Glutamatergic neuron (in vitro differentiated cells): ENCODE data around the gene STXBP5. TPM values are rescaled to one million over a fixed set of nuclear protein-coding genes. Genes with fewer than 3 reads are reported as not detected.
"Not testable (repeated sequence)": the region's sequence is repeated elsewhere in the genome, so short reads cannot be mapped to it uniquely, and the experiment has no call there.

Experiments
- DNase-seq: peaks from one replicate; pipeline ENCODE4 v3.0.0; 2022
- H3K27ac Mint-ChIP-seq: one replicate; pipeline ENCODE4 v1.8.0; 2020; ENCODE audit warnings: mild to moderate bottlenecking, mixed read lengths, inconsistent platforms; ENCODE audit not compliant: unreplicated experiment
- H3K27me3 Mint-ChIP-seq: one replicate; pipeline ENCODE4 v1.8.0; 2020; ENCODE audit warnings: mild to moderate bottlenecking, moderate library complexity, mixed read lengths, inconsistent platforms; ENCODE audit not compliant: unreplicated experiment
- H3K36me3 Mint-ChIP-seq: one replicate; pipeline ENCODE4 v1.8.0; 2020; ENCODE audit warnings: mild to moderate bottlenecking, mixed read lengths, inconsistent platforms; ENCODE audit not compliant: unreplicated experiment
- H3K4me1 Mint-ChIP-seq: one replicate; pipeline ENCODE4 v1.8.0; 2020; ENCODE audit warnings: mild to moderate bottlenecking, low read depth, mixed read lengths, inconsistent platforms; ENCODE audit not compliant: unreplicated experiment
- H3K4me3 Mint-ChIP-seq: one replicate; pipeline ENCODE4 v1.8.0; 2020; ENCODE audit warnings: mild to moderate bottlenecking, mixed read lengths, inconsistent platforms; ENCODE audit not compliant: unreplicated experiment
- H3K9me3 Mint-ChIP-seq: one replicate; pipeline ENCODE4 v1.8.0; 2020; ENCODE audit warnings: mild to moderate bottlenecking, moderate library complexity, mixed read lengths, inconsistent platforms; ENCODE audit not compliant: unreplicated experiment
- total RNA-seq: library from RNA; stranded (reverse); fragmentation: NEBNext Ultra II Directional; extraction: Animal tissue kit (Norgen Biotek cat#: 25700); gene quantifications from one replicate; pipeline ENCODE4 v1.2.1, GENCODE V29; 2021; ENCODE audit not compliant: unreplicated experiment
- TF ChIP-seq, protein P1 (sequence below): fragments of 200-600 bp; sonication (generic); IDR thresholded peaks from one replicate; pipeline ENCODE4 v1.5.0; 2021; ENCODE audit not compliant: partially characterized antibody, unreplicated experiment

The STXBP5 gene
- total RNA-seq, 1 donor from 2014 or later: 14.6 TPM

DNA sequence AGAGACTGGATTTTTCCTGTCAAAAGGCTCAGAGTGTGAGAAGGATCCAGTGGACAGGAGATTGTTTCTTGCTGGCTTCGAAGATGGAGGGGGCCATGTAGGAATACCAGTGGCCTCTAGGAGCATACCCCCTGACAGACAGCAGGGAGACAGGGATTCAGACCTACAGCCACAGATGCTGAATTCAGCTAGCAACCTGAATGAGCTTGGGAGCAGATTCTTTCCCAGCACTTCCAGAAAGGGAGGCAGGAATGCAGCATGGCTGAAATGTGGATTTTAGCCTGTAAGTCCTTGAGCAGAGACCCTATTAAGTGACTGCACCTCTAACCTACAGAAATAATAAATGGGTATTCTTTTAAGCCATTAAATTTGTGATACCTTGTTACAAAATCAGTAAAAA lies 44.6 kb downstream of the STXBP5 start:
- no peaks in the 10 kb centered on the region for H3K4me1 Mint-ChIP-seq
- H3K9me3 Mint-ChIP-seq: no peaks in the 10 kb centered on the region
- H3K27me3 Mint-ChIP-seq: no peaks in the 10 kb centered on the region
- no peak for DNase-seq
- H3K4me3 Mint-ChIP-seq: no peak overlapping the region
- H3K36me3 Mint-ChIP-seq: peaks cover 12% of the 10 kb centered on the region
- H3K27ac Mint-ChIP-seq: no peak overlapping the region
- TF ChIP-seq, protein P1, sequence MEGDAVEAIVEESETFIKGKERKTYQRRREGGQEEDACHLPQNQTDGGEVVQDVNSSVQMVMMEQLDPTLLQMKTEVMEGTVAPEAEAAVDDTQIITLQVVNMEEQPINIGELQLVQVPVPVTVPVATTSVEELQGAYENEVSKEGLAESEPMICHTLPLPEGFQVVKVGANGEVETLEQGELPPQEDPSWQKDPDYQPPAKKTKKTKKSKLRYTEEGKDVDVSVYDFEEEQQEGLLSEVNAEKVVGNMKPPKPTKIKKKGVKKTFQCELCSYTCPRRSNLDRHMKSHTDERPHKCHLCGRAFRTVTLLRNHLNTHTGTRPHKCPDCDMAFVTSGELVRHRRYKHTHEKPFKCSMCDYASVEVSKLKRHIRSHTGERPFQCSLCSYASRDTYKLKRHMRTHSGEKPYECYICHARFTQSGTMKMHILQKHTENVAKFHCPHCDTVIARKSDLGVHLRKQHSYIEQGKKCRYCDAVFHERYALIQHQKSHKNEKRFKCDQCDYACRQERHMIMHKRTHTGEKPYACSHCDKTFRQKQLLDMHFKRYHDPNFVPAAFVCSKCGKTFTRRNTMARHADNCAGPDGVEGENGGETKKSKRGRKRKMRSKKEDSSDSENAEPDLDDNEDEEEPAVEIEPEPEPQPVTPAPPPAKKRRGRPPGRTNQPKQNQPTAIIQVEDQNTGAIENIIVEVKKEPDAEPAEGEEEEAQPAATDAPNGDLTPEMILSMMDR: no peak

DNA sequence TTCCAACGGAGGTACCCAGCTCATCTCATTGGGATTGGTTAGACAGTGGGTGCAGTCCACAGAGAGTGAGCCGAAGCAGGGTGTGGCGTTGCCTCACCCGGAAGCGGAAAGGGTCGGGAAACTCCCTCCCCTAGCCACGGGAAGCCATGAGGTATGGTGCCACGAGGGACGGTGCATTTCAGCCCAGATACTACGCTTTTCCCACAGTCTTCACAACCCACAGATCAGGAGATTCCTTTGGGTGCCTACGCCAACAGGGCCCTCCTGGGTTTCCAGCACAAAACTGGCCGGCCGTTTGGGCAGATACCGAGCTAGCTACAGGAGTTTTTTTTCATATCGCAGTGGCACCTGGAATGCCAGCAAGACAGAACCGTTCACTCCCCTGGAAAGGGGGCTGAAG lies 46.9 kb downstream of the STXBP5 start:
- no peaks in the 10 kb centered on the region for H3K9me3 Mint-ChIP-seq
- DNase-seq: no peak
- H3K27ac Mint-ChIP-seq: no peak overlapping the region
- H3K36me3 Mint-ChIP-seq: peaks cover 12% of the 10 kb centered on the region
- H3K4me3 Mint-ChIP-seq: no peak overlapping the region
- no peaks in the 10 kb centered on the region for H3K27me3 Mint-ChIP-seq
- no peaks in the 10 kb centered on the region for H3K4me1 Mint-ChIP-seq
- TF ChIP-seq, protein P1: no peak

DNA sequence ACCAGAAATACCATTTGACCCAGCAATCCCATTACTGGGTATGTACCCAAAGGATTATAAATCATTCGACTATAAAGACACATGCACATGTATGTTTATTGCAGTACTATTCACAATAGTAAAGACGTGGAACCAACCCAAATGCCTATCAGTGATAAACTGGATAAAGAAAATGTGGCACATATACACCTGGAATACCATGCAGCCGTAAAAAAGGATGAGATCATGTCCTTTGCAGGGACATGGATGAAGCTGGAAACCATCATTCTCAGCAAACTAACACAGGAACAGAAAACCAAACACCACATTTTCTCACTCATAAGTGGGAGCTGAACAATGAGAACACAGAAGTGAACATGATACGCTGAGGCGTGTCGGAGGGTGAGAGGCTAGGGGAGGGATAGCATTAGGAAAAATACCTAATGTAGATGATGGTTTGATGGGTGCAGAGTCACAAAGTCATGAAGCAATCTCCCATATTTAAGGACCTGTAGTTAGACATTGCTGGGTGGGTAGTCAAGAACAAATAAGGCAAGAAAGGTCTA lies 50.8 kb downstream of the STXBP5 start:
- not testable (repeated sequence) for H3K27me3 Mint-ChIP-seq, DNase-seq, H3K4me1 Mint-ChIP-seq, H3K27ac Mint-ChIP-seq, H3K9me3 Mint-ChIP-seq, H3K4me3 Mint-ChIP-seq
- H3K36me3 Mint-ChIP-seq: peaks cover 12% of the 10 kb centered on the region

DNA sequence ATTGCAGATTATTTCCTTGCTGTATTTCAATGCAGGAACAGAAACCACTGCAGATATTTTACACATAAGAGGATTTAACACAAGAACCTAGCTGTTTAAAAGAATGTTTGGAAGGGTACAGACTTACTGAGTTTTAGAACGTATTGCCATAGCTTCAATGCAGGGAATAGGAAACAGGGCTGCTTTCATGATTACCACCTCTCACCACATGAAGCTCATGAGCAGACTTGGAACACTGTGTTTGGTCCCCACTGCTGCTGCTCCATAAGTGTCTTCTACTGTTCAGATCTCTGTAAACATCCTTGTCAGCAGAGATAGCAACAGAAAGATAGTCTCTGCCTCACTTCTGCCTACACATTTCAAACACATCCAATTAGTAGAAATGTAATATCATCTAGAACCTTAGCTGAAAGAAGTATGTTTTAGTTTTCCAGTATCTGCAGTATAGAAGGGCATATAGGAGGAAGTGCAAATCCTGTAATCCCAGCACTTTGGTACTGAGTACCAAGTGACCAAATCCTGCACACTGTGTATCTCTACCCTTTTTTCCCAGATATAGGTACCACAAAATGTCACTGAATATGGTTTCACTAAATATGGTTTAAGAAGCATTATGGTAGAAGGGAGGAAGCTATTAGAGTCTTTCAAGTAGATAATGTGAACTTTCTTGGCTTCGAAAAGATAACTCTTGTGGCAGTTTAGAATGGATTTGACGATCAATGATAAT lies 51.9 kb downstream of the STXBP5 start:
- Mint-ChIP-seq H3K4me3 (no peak overlapping the region), H3K4me1 (no peaks in the 10 kb centered on the region), H3K27me3 (no peaks in the 10 kb centered on the region), H3K9me3 (no peaks in the 10 kb centered on the region), H3K36me3 (peaks cover 8% of the 10 kb centered on the region), H3K27ac (no peak overlapping the region)
- no peak for DNase-seq
- TF ChIP-seq, protein P1: no peak

DNA sequence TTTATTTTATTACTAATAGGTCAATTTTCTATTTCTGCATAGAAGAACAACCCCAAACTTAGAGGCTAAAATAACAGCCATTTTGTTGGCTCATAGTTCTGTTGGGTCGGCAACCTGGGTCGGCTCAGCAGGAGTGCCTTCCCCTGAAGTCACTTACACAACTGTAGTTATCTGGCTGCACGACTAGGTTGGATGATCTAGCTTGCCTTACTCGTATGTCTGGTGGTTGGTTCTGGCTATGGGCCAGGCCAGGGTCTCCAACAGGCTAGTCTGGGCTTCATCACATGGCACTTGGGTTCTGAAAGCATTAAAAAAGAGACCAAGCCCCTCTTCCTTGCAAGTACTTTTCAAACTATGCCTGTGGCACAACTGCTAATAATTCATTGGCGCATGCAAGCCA lies 53.5 kb downstream of the STXBP5 start:
- Mint-ChIP-seq H3K27ac (no peak overlapping the region), H3K9me3 (no peaks in the 10 kb centered on the region)
- TF ChIP-seq, protein P1: no peak

More for the DNA sequence above, 53.5 kb downstream of the STXBP5 start:
- no peaks in the 10 kb centered on the region for H3K27me3 Mint-ChIP-seq
- H3K4me3 Mint-ChIP-seq: no peak overlapping the region
- H3K4me1 Mint-ChIP-seq: no peaks in the 10 kb centered on the region
- DNase-seq: no peak
- peaks cover under 1% of the 10 kb centered on the region for H3K36me3 Mint-ChIP-seq
